Lung (tissue), 12 donors: Measurements from ENCODE around the gene C19orf53. TPM values are rescaled to one million over a fixed set of nuclear protein-coding genes. Genes with fewer than 3 reads are reported as not detected.
"Not testable (repeated sequence)": the region's sequence is repeated elsewhere in the genome, so short reads cannot be mapped to it uniquely, and the experiment has no call there.

Source experiments
- ATAC-seq: fragments of 200-7000 bp; cut with Tn5 transposase; one replicate; pipeline ENCODE4 v1.9.1; 2020; ENCODE audit warnings: moderate number of reproducible peaks; ENCODE audit not compliant: insufficient read depth, low FRiP score
- DNase-seq, 3 donors: peaks; one replicate each; pipeline ENCODE4 v3.0.0-alpha.2; 2013 to 2017
- H3K27ac ChIP-seq, 2 donors: one replicate each; pipeline ENCODE4 v1.5.1; 2013; ENCODE audit warnings: mild to moderate bottlenecking in 2 of 2, moderate library complexity in 2 of 2, control low read depth in 1 of 2, inconsistent platforms in 1 of 2, low read depth in 1 of 2, low read length in 1 of 2
- H3K27me3 ChIP-seq, 3 donors: one replicate each; pipeline ENCODE4 v1.5.1; 2013; ENCODE audit warnings: low read length in 2 of 3; ENCODE audit not compliant: control insufficient read depth in 3 of 3, insufficient read depth in 3 of 3
- H3K36me3 ChIP-seq, 4 donors: one replicate each; pipeline ENCODE4 v1.5.1; 2013; ENCODE audit warnings: low read length in 4 of 4, mild to moderate bottlenecking in 1 of 4, moderate library complexity in 1 of 4; ENCODE audit not compliant: control insufficient read depth in 4 of 4, insufficient read depth in 4 of 4
- H3K4me1 ChIP-seq, 5 donors: one replicate each; pipeline ENCODE4 v1.5.1; 2013; ENCODE audit warnings: low read length in 5 of 5, mild to moderate bottlenecking in 2 of 5, moderate library complexity in 1 of 5; ENCODE audit not compliant: control insufficient read depth in 5 of 5, insufficient read depth in 5 of 5
- H3K4me3 ChIP-seq: one replicate; pipeline ENCODE4 v1.5.1; 2013; ENCODE audit warnings: mild to moderate bottlenecking, control low read depth, moderate library complexity
- H3K9ac ChIP-seq, 2 donors: one replicate each; pipeline ENCODE4 v1.5.1; 2013; ENCODE audit warnings: low read length in 2 of 2, control low read depth in 1 of 2; ENCODE audit not compliant: insufficient read depth in 1 of 2
- H3K9me3 ChIP-seq, 4 donors: one replicate each; pipeline ENCODE4 v1.5.1; 2013; ENCODE audit warnings: low read length in 3 of 4, mild to moderate bottlenecking in 1 of 4, moderate library complexity in 1 of 4; ENCODE audit not compliant: control insufficient read depth in 4 of 4, insufficient read depth in 3 of 4
- CTCF ChIP-seq: IDR thresholded peaks from 2 replicates; pipeline ENCODE4 v1.5.1; 2012; ENCODE audit warnings: mild to moderate bottlenecking; ENCODE audit errors: control extremely low read depth, extremely low read depth
- WGBS, 2 donors: extraction: QIAGEN DNeasy Blood & Tissue Kit; methylation state at CpG; one replicate each; pipeline ENCODE4 v1.1.7; 2013; 5-methylcytosine and 5-hydroxymethylcytosine counted together
- polyA plus RNA-seq, 2 donors: library from polyadenylated mRNA; stranded (reverse); fragments of 200-250 nt; gene quantifications; one replicate each; pipeline ENCODE4 v1.2.1, GENCODE V29; 2013
- total RNA-seq, 2 donors: library from RNA; depleted of rRNA in 1 of 2; stranded (reverse); fragments of >200 nt in 1 of 2; gene quantifications; one replicate each; pipeline ENCODE4 v1.2.1, GENCODE V29; 2014 to 2021
- donor health status: control.
- donor health status: control.
- donor health status: Bipolar disorder and iron deficiency.
- donor health status: healthy.
- donor health status: DM: yes; HTN: yes; CAD: no.

The C19orf53 gene
- total and polyA plus RNA-seq, 4 donors: 62.6 to 251 (median 111) TPM

- H3K9me3 ChIP-seq: no peaks in the 10 kb centered on the region
- no peak overlapping the region for H3K27ac ChIP-seq
- WGBS, 2 donors: 88 to 94% methylated on average over 16 of the region's 16 CpGs
- H3K36me3 ChIP-seq: peaks cover 17 to 36% (median 25%) of the 10 kb centered on the region in 4 donors
- H3K4me3 ChIP-seq: no peak overlapping the region
- no peak for TF ChIP-seq CTCF
- DNase-seq (no peak), ATAC-seq (no peak)
- H3K27me3 ChIP-seq: no peaks in the 10 kb centered on the region
- H3K4me1 ChIP-seq: peaks cover 0 to 8% (median 0%) of the 10 kb centered on the region in 5 donors
- H3K9ac ChIP-seq: no peak overlapping the region
Observed at GRCh38 chr19:13751436-13751835, 22.8 kb upstream of the C19orf53 start.

DNA sequence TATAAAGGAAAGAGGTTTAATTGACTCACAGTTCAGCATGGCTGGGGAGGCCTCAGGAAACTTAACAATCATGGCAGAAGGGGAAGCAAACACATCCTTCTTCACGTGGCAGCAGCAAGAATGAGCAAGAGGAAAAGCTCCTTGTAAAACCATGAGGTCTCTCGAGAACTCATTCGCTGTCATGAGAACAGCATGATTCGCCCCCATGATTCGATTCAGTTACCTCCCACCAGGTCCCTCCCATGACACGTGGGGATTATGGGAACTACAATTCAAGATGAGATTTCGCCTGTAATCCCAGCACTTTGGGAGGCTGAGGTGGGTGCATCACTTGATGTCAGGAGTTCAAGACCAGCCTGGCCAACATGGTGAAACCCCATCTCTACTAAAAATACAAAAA lies 20.6 kb upstream of the C19orf53 start:
- 77 to 86% methylated on average over 7 of the region's 7 CpGs for WGBS, 2 donors
- not testable (repeated sequence) for ATAC-seq, H3K4me3 ChIP-seq, H3K4me1 ChIP-seq, DNase-seq, H3K9me3 ChIP-seq, H3K27me3 ChIP-seq, H3K9ac ChIP-seq, H3K27ac ChIP-seq
- peaks cover 26 to 54% (median 31%) of the 10 kb centered on the region in 4 donors for H3K36me3 ChIP-seq

- H3K9ac ChIP-seq: no peak overlapping the region
- H3K36me3 ChIP-seq: peaks cover 34 to 70% (median 43%) of the 10 kb centered on the region in 4 donors
- no peaks in the 10 kb centered on the region for H3K4me1 ChIP-seq
- no peak for TF ChIP-seq CTCF
- no peak for ATAC-seq
- no peaks in the 10 kb centered on the region for H3K27me3 ChIP-seq
- no peak for DNase-seq
- no peak overlapping the region for H3K27ac ChIP-seq
- H3K9me3 ChIP-seq: peaks cover 0 to 2% (median 0%) of the 10 kb centered on the region in 4 donors
- no peak overlapping the region for H3K4me3 ChIP-seq
- WGBS, 2 donors: 97 to 98% methylated on average over 9 of the region's 9 CpGs
Observed at GRCh38 chr19:13756210-13756609, 18.0 kb upstream of the C19orf53 start.

DNA sequence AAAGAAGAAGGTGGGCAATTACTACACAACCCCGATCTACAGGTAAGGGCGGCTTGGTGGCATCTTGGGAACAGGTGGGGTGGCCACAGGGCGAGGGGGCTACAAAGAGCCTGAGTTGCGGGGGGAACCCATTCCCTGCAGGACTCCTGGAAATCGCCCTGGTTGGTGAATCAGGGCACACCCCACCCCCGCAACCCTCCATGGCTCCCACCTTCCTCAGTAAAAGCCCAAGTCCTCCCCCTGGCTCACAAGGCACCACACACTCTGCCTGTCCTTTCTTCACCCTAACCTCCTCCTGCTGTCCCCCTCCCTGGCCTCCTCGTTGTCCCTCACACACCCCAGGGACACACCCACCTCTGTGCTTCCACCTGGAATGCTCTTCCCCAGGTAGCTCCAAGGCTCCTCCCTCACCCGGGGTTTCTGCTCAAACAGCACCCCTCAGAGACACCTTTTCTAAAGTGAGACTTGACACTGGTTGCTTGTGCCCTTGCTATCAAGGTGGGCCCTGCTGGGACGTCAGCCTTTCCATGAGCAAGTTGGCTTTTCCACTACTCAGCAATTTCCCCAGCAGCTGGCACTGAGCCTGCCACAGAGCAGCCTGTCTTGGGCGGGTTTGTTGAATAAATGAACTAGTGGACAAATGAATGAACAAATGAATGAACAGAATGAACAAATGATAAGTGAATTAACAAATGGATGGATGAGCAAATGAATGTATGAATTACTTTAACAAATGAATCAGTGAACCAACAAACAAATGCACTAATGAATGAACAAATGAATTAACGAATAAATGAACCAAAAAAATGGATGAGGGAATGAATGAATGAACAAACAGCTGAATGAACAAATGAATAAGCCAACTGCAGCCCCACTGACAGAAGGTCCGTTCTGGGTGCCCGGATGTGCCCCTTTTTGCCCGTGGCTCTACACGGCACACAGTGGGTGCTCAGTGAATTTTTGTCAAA lies 16.2 kb upstream of the C19orf53 start:
- no peaks in the 10 kb centered on the region for H3K4me1 ChIP-seq
- no peaks in the 10 kb centered on the region for H3K27me3 ChIP-seq
- H3K9ac ChIP-seq: no peak overlapping the region
- no peak overlapping the region for H3K27ac ChIP-seq
- H3K36me3 ChIP-seq: peaks cover 31 to 74% (median 42%) of the 10 kb centered on the region in 4 donors
- DNase-seq (no peak), ATAC-seq (no peak)
- no peak for TF ChIP-seq CTCF
- H3K9me3 ChIP-seq: peaks cover 0 to 2% (median 0%) of the 10 kb centered on the region in 4 donors
- WGBS, 2 donors: 89 to 92% methylated on average over 15 of the region's 15 CpGs
- no peak overlapping the region for H3K4me3 ChIP-seq
